ENCODE results near the gene EPS8L3.

The EPS8L3 gene

DNA sequence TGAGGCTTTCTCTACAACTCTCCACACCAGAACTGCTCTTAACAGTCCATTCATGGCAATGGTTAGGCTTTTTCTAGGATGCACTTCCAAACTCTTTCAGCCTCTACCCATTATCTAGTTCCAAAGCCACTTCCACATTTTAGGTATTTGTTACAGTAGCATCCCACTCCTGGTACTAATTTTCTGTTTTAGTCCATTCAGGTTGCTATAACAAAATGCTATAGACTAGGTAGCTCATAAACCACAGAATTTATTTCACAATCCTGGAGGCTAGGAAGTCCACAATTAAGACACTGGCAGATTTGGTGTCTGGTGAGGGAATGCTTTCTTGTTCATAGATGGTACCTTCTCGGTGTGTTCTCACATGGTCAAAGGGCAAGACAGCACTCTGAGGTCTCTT, 17.3 kb upstream of the EPS8L3 start:
- Histone ChIP-seq H3K27me3 (ENCODE audit: insufficient read depth, low read length) (peaks cover 5% of the 10 kb centered on the region), H3K4me3 (ENCODE audit: low read length) (no peak overlapping the region), H2AFZ (ENCODE audit: low read depth, low read length) (no peak overlapping the region), H3K4me1 (ENCODE audit: insufficient read depth, low read length) (no peaks in the 10 kb centered on the region), H3K9me3 (ENCODE audit: low read length) (no peaks in the 10 kb centered on the region), H3K36me3 (ENCODE audit: insufficient read depth, low read length) (no peaks in the 10 kb centered on the region)

DNA sequence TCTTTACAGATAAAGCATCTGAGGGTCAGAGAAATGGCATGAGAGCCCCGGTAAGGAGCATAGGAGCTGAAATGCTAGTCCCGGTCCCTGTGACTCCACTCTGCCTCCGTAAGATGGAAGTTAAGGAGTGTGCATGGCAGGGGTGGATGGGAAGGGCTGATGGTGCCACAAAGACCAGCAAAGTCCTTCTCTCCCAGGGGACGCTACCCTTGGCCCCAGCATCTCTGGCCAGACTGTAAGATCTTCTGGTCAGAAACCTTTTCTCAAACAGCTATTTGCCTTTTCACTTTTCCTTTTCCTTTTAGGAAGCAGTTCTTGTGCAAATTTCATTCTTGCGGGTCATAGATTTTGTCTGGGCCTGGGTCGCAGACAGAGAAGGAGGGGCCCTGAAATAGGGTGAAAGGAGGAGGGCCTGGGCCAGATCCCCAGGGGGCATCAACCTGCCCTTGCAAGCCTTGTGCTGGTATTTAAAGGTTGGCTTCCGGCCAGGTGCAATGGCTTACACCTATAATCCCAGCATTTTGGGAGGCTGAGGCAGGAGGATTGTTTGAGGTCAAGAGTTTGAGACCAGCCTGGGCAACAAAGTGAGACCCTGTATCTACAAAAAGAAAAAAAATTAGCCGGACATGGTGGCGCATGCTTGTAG, 14.4 kb upstream of the EPS8L3 start:
- H3K4me1 ChIP-seq (ENCODE audit: insufficient read depth, low read length) = no peaks in the 10 kb centered on the region
- H3K36me3 ChIP-seq (ENCODE audit: insufficient read depth, low read length) = no peaks in the 10 kb centered on the region
- H2AFZ ChIP-seq (ENCODE audit: low read depth, low read length) = no peak overlapping the region
- no peak overlapping the region for H3K4me3 ChIP-seq (ENCODE audit: low read length)
- H3K27me3 ChIP-seq (ENCODE audit: insufficient read depth, low read length) = no peaks in the 10 kb centered on the region
- H3K9me3 ChIP-seq (ENCODE audit: low read length) = no peaks in the 10 kb centered on the region

DNA sequence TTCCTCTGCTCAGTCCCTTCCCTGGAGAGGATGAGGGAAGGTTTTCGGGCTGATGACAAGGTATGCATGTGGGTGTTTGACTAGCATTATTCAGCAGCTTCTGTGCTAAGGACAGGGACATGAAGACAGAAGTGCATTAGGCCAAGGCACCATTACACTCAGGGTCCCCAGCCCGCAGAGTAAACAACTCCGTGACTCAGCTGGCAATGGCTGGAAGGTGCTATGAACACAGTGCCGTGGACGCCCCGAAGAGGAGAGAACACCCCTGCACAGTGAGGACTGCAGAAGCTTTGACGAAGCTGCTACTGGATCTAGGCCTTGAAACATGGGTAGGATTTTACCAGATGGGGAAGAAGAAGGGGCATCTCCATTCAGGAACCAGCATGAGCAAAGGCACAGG, 13.7 kb upstream of the EPS8L3 start:
- Histone ChIP-seq H3K4me1 (ENCODE audit: insufficient read depth, low read length) (no peaks in the 10 kb centered on the region), H2AFZ (ENCODE audit: low read depth, low read length) (no peak overlapping the region), H3K4me3 (ENCODE audit: low read length) (no peak overlapping the region), H3K36me3 (ENCODE audit: insufficient read depth, low read length) (no peaks in the 10 kb centered on the region), H3K27me3 (ENCODE audit: insufficient read depth, low read length) (no peaks in the 10 kb centered on the region), H3K9me3 (ENCODE audit: low read length) (no peaks in the 10 kb centered on the region)

DNA sequence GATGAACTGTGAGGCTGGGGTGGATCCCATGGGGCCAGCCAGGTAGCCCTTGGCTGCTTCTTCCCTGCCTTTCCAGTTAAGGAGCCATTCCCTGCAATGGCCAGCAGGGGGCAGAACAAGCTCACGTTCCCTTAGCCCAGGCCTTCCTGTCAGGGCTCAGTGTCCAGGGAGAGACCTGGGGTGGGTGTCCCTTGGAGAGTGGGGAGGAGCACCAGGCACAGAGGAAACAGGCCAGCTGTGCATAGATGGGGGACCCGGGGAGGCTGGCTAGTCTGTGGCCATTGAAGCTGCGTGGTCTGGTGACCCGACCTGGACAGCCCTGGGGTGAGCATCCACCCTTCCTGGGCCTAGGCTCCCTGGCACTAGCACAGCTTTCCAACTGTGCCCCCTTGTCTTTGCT, 13.2 kb upstream of the EPS8L3 start:
- H3K4me1 ChIP-seq (ENCODE audit: insufficient read depth, low read length) = no peaks in the 10 kb centered on the region
- H3K36me3 ChIP-seq (ENCODE audit: insufficient read depth, low read length) = no peaks in the 10 kb centered on the region
- no peak overlapping the region for H2AFZ ChIP-seq (ENCODE audit: low read depth, low read length)
- H3K9me3 ChIP-seq (ENCODE audit: low read length) = no peaks in the 10 kb centered on the region
- no peak overlapping the region for H3K4me3 ChIP-seq (ENCODE audit: low read length)
- H3K27me3 ChIP-seq (ENCODE audit: insufficient read depth, low read length) = peaks cover 2% of the 10 kb centered on the region

DNA sequence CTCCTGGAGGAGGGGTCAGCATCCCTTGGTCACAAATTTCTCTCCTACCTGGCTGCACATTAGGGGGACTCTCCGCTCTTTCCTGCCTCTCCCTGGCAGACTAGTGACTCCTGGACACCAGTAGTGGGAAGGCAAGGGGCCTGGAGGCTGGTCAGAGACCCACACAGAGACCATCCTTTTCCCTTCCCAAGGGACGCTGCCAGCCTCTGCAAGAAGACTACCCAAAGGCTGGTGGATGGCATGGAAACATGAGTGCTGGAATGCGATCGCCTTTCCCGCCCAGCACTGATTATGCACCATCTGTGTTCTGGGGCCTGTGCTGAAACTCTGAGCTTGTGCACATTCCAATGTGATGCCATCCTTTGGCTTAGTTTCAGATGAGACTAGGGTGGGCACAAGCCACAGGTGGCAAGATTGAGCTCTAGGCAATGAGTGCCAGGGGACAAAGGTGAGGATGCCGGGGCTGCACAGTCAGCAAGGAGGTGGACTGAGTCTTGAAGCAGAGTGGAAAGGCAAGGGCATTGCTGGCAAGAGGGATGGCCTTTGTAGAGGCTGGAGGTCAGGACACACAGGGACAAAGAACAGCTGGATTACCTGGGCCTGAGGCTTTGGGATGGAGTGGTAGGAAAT, 12.6 kb upstream of the EPS8L3 start:
- H3K4me3 ChIP-seq (ENCODE audit: low read length) = no peak overlapping the region
- no peaks in the 10 kb centered on the region for H3K4me1 ChIP-seq (ENCODE audit: insufficient read depth, low read length)
- peaks cover 8% of the 10 kb centered on the region for H3K27me3 ChIP-seq (ENCODE audit: insufficient read depth, low read length)
- no peak overlapping the region for H2AFZ ChIP-seq (ENCODE audit: low read depth, low read length)
- no peaks in the 10 kb centered on the region for H3K9me3 ChIP-seq (ENCODE audit: low read length)
- no peaks in the 10 kb centered on the region for H3K36me3 ChIP-seq (ENCODE audit: insufficient read depth, low read length)

DNA sequence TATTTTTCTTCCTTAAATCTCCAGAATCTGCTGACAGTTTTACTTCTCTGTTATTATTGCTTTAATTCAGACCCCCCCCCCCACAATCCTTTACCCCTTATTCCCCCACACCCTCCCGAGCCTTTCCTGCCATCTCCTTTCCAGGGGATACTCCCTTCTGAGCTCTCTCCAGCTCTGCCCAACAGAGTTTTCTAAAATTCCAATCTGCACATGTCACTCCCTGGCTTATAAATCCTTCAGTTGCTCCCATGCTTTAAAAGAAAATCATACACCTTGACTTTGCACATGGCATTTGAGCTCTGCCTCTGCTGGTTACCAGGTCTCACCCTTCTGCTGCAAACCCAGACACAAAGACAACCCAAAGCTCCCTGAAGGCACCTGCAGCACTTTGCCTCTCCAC, 11.7 kb upstream of the EPS8L3 start:
- Histone ChIP-seq H3K4me3 (ENCODE audit: low read length) (no peak overlapping the region), H3K9me3 (ENCODE audit: low read length) (no peaks in the 10 kb centered on the region), H3K27me3 (ENCODE audit: insufficient read depth, low read length) (peaks cover 15% of the 10 kb centered on the region), H3K36me3 (ENCODE audit: insufficient read depth, low read length) (no peaks in the 10 kb centered on the region), H2AFZ (ENCODE audit: low read depth, low read length) (no peak overlapping the region), H3K4me1 (ENCODE audit: insufficient read depth, low read length) (no peaks in the 10 kb centered on the region)

DNA sequence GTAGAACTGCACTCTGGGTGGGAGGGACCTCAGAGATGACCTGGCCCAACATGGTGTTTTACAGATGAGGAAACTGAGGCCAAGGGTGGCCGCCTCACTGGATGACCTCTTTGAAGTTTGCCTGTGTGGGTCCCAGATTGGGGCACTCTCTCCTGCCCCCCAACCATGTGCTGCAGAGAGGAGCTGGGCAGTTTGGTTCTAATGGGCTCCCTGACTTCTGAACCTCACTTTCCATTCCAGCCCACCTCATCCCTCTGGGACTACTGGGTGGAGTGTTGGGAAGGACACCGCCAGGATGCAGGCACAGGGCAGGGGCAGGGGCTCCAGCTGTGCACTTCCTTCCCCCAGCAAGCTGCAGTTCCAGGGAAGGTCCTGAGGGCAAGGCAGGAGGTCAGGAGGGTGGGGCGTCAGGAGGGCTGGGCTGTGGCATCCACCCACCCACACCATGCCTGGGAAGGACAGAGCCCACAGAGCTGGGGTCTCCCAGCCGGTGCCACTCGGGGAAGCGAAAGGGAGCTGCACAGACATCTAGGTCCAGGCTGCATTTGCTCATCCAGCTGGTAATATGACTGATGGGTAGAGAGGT, 10.3 kb upstream of the EPS8L3 start:
- no peaks in the 10 kb centered on the region for H3K9me3 ChIP-seq (ENCODE audit: low read length)
- H3K4me1 ChIP-seq (ENCODE audit: insufficient read depth, low read length) = no peaks in the 10 kb centered on the region
- H3K4me3 ChIP-seq (ENCODE audit: low read length) = no peak overlapping the region
- peaks cover 29% of the 10 kb centered on the region for H3K27me3 ChIP-seq (ENCODE audit: insufficient read depth, low read length)
- no peaks in the 10 kb centered on the region for H3K36me3 ChIP-seq (ENCODE audit: insufficient read depth, low read length)
- H2AFZ ChIP-seq (ENCODE audit: low read depth, low read length) = no peak overlapping the region

DNA sequence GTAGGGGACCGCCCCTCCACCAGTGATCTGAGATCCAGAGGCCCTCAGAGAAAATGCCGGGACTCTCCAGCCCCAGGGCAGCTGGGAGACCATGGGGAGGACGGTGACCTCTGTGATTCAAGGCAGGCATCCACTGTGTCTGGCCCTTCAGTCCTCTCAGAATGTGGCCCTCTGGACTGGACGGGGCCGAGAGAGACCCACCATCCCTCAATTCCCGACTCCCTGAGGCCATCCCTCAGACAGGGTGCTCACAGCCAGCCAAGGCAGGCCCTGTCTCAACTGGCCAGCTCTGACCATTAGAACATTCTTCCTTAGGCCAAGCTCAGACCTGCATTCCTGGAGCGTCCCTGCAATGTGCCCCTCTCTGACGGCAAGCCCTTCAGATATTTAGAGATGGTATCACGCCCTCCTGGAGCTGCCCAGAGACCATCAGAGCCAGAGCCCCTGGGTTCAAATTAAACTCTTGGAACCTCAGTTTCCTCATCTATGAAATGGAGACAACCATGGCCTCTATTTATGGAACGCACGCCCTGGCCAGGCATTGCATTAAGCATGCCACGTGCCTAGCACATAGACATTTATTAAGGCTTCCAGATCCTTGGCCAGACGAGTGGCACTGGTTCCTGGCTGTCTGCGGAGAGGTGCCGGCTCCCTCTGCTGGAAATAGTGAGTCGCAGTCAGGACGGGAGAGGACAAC, 9.6 kb upstream of the EPS8L3 start:
- Histone ChIP-seq H3K4me3 (ENCODE audit: low read length) (no peak overlapping the region), H3K4me1 (ENCODE audit: insufficient read depth, low read length) (no peaks in the 10 kb centered on the region), H3K9me3 (ENCODE audit: low read length) (no peaks in the 10 kb centered on the region), H2AFZ (ENCODE audit: low read depth, low read length) (no peak overlapping the region), H3K36me3 (ENCODE audit: insufficient read depth, low read length) (no peaks in the 10 kb centered on the region), H3K27me3 (ENCODE audit: insufficient read depth, low read length) (peaks cover 35% of the 10 kb centered on the region)

DNA sequence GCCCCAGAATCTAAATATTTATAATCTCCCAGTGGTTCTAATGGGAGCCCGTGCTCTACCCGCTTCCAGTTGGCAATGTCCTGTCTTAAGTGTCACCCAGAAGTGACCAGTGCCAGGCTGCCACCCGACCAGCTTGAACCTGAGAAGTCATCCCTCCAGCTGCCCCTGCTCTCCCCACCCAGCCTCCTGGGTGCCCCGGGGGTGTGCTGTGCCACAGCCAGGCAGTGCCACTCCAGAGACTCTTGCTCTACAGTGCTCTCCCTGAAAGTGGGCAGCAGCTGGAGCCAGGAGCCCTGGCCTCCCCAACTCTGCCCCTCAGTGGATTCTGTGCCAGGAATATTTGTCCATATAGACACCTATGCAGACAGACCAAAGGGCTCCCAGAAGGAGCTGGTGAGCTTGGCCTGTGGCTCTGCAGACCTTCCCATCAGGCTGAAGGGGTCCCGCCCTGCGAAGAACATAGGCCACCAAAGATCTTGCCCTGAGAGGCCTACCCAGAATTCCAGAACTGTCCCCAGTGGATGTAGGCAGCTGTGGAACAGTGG, 9.0 kb upstream of the EPS8L3 start:
- Histone ChIP-seq H3K9me3 (ENCODE audit: low read length) (no peaks in the 10 kb centered on the region), H3K36me3 (ENCODE audit: insufficient read depth, low read length) (no peaks in the 10 kb centered on the region), H3K27me3 (ENCODE audit: insufficient read depth, low read length) (peaks cover 36% of the 10 kb centered on the region), H3K4me3 (ENCODE audit: low read length) (no peak overlapping the region), H2AFZ (ENCODE audit: low read depth, low read length) (no peak overlapping the region), H3K4me1 (ENCODE audit: insufficient read depth, low read length) (no peaks in the 10 kb centered on the region)

DNA sequence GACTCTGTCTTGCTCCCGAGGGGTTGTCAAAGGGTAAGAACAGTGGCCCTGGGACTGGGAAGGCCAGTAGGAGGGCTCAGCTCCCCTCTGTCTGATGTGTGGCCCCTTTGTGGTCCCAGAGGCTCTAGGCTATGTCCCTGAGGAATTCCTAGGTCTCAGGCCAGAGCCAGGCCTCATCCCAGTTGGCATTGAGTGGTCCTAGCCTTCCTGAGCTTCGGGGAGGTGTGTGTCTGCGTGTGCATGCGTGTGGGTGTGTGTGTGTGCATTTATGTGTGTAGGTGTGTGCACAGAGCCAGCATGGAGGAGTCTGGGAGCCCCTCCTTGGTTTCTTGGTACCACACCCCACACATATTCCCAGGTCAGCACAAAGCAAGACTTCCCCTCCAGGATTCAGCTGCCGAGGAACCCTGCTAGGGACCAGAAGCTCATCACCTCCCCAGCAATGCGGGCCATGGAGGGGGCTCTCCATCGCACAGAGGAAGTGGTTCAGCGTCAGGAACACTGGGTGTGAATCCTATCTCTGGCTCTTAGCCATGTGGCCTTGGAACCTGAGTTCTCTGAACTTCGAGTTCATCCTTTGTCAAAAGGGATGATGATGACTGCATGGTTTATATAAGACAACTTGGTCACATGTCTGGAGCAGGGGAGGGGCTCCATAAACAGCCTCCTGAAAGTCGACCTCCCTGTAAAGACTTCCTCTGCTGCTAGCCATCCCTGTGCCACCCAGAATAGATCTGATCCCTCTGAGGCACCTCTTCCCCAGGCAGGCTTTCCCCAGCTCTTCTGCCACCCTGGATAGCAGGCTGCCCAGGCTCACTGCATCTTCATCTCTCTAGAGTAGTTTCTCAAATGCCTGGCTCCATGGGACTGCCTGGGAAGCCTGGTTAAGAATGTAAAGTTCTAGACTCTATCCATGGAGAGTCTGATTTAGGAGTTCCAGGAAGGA, 8.3 kb upstream of the EPS8L3 start:
- no peaks in the 10 kb centered on the region for H3K9me3 ChIP-seq (ENCODE audit: low read length)

DNA sequence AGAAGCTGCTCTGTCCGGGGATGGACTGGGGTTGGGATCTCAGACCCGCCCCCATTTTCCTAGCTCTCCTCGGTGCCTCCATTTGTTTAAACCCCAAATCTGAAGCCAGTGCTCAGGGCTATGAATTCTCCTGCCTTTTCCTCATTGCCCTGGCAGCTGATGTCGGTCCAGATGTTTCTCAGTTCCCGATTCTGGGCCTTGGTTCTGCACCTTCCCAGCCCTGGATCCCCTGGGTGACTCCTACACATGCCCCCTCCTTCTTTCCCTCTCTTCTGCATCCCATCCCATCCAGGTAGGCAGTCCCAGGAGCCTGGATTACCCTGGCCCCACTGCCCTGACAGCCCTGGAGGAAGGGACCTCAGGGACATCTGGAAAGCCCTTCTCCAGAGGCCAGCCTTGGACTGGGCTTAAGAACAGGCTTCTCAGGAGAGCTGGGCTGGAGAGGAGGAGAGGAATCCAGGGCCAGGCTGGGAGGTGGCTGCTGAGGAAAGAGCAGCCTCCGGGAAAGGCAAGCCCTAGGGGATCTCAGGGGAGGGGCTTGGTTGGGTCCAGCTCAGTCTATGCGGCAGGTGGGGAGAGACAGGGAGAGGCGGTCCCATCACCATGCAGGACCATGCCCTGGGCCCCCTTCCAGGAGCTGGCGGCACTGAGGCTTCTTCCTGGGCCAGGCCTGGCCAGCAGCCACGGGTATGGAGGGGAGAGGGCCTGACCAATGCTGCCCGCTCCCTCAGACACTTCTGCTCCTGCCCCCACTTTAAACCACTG, 6.8 kb upstream of the EPS8L3 start:
- Histone ChIP-seq H3K4me3 (ENCODE audit: low read length) (no peak overlapping the region), H3K4me1 (ENCODE audit: insufficient read depth, low read length) (no peaks in the 10 kb centered on the region), H3K9me3 (ENCODE audit: low read length) (no peaks in the 10 kb centered on the region), H3K27me3 (ENCODE audit: insufficient read depth, low read length) (peaks cover 53% of the 10 kb centered on the region), H3K36me3 (ENCODE audit: insufficient read depth, low read length) (no peaks in the 10 kb centered on the region), H2AFZ (ENCODE audit: low read depth, low read length) (no peak overlapping the region)

More for the DNA sequence above, 8.3 kb upstream of the EPS8L3 start:
- Histone ChIP-seq H3K27me3 (ENCODE audit: insufficient read depth, low read length) (peaks cover 43% of the 10 kb centered on the region), H3K4me1 (ENCODE audit: insufficient read depth, low read length) (no peaks in the 10 kb centered on the region), H3K36me3 (ENCODE audit: insufficient read depth, low read length) (no peaks in the 10 kb centered on the region), H2AFZ (ENCODE audit: low read depth, low read length) (no peak overlapping the region), H3K4me3 (ENCODE audit: low read length) (no peak overlapping the region)
